NCI-H1105 treated with DMSO at 0.1 percent for 48 hours (cell line): Measurements from ENCODE around the gene SYS1.

Source experiments
- DNase-seq: peaks from one replicate; lab custom pipeline; 2025; lab: John Stamatoyannopoulos, UW

SYS1 gene

DNA sequence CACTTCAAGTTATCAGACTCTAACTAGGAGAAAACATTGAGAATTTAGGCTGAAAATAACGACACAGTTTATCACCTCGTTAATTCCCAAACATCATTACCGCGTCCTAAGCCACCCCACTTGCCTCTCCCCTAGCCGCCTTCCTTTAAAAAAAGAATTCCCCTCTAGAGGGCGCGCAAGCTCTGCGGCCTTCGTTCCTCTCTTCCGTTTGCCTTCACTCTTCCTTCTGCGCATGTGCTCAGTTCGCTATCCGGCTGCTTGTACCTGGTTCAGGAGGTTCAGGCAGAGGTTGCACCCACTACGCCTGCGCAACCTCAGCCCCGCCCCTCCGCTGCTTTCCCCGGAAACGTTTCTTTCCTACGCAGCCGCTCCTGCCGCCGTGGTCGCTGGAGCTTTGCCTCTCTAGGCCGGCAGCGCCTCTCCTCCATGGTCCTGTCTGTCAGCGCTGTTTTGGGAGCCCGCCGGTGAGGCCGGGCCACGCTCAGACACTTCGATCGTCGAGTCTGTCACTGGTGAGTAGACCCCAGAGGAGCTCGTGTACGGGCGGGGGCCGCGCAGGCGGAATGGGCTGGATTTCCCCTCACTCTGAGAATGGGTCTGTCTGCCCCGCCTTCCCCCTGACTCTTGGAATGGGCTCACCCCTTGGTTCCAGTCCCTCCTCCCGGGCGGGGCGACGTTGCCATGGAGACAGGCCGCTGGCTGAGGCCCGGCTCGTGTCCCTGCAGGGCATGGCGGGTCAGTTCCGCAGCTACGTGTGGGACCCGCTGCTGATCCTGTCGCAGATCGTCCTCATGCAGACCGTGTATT, at the start of gene SYS1:
TSS of gene SYS1 (plus strand) at position 353 of the 807 bp plus-strand sequence. CDS start at position 729, 376 bp downstream.
- DNase-seq, result peak; percentile 99

DNA sequence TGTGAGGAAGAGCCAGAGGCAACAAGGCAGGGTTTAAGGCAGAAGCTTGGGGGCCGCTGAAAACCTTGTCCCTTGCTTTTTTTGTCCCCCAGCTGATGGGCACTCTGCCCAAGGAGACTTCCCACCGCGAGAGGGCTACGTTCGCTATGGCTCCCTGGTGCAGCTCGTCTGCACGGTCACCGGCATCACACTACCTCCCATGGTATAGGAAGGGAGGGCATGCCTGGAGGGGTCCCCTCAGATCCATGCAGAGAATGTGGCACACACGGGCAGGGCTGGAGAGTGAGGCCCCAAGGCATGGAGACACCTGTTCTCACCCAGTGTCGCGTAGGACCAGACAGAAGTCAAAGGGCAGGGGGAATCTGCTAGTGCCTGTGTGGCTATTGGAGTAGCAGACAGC, 49.0 kb upstream of the SYS1 start:
- DNase-seq, result no peak

DNA sequence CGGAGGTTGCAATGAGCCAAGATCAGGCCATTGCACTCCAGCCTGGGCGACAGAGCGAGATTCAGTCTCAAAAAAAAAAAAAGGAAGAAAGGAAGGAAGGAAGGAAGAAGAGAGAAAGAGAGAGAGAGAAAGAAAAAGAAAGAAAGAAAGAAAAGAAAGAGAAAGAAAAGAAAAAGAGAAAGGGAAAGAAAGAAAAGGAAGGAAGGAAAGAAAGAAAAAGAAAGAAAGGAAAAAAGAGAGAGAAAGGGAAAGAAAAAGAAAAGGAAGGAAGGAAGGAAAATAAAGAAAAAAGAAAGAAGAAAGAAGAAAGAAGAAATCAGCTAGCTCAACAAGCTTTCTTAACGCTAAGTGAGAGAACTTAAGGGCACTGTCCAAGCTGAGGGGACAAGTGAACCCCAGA, 47.3 kb upstream of the SYS1 start:
- no peak for DNase-seq

DNA sequence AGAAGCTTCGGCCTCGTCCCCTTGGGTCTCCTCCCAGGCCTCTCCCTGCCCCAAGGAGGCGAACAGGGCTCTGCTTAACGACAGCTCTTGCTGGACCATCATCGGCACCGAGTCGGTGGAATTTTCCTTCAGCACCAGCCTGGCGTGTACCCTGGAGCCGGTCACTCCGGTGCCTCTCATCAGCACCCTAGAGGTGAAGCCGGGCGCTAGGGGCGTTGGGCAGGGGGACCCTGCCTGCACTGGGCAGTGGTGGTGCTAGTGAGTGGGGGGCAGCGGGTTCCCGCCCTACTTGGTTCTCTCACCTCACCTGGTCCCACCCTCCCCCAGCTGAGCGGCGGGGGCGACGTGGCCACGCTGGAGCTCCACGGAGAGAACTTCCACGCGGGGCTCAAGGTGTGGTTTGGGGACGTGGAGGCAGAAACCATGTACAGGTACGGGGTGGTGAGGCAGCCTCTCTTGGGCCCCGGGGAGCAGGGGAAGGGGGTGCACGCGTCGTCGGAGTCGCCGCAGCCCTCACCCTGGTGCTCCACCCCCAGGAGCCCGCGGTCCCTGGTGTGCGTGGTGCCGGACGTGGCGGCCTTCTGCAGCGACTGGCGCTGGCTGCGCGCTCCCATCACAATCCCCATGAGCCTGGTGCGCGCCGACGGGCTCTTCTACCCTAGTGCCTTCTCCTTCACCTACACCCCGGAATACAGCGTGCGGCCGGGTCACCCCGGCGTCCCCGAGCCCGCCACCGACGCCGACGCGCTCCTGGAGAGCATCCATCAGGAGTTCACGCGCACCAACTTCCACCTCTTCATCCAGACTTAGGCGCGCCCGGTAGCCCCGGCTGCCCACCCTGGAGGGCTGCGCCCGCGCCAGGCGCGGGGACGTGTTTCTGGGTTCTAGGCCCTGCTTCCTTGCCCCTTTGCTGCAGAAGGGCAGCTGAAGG, 46.5 kb upstream of the SYS1 start:
- no peak for DNase-seq

DNA sequence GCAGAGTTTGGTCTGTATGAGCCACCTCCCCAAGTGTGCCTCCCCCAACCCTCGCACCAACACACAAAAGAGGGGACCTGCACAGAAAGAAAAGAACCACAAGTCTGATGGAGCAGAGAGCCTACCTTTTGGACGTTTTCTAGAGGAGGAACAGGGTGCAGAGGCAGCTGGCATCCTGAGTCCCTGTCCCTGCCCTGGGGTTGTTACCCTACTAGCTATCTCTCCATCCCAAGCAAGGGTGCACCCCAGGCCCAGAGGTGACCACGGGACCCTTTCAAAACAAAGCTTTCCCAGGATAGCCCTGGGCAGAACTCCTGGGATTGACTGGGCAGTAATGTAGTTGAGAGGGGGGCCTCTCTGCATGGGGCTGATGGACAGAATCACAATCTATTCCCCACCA, 45.1 kb upstream of the SYS1 start:
- DNase-seq, result no peak

DNA sequence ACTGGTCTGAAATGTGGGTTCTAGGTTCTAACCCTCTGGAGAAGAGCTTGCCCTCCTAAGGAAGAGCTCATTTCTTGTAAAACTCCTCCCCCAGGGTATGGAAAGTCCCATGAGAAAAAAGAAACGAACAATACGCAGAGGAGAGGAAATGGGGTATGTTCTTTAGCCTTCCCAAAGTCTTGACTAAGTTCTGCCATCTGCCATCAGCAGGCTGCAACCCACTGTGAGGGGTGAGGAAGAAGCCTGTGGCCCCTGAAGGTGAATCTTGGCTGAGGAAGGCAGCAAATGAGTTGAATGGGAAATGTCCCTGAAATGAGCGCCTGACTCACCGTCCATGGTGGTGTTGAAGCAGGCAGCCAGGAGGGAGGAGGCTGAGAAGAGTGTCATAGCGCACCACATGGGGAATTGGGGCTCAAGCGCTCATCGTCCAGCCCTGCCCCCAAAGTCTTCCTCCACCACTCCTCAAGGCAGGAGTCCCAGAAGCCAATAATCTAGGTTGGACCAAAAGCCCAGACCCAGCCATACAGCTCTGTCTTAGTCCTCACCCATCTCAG, 44.5 kb upstream of the SYS1 start:
- DNase-seq, result no peak

DNA sequence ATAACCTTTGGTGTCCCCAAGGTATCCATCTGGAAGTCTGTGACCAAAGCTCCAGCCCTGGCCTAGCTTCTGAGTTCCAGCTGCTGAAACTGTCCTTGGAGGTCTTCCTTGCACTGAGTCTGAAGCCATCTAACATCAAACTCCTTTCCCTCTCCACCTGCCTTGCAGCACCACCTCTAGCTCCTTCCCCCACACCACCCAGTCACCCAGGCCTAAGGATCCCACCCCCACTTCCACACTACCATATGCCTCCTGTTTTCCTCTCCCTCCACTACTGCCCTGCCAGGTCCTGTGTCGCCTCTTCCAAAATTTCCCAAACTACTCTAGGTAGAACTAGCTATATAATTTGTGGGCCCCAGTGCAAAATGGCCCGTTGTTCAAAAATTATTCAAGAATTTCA, 44.0 kb upstream of the SYS1 start:
- no peak for DNase-seq

DNA sequence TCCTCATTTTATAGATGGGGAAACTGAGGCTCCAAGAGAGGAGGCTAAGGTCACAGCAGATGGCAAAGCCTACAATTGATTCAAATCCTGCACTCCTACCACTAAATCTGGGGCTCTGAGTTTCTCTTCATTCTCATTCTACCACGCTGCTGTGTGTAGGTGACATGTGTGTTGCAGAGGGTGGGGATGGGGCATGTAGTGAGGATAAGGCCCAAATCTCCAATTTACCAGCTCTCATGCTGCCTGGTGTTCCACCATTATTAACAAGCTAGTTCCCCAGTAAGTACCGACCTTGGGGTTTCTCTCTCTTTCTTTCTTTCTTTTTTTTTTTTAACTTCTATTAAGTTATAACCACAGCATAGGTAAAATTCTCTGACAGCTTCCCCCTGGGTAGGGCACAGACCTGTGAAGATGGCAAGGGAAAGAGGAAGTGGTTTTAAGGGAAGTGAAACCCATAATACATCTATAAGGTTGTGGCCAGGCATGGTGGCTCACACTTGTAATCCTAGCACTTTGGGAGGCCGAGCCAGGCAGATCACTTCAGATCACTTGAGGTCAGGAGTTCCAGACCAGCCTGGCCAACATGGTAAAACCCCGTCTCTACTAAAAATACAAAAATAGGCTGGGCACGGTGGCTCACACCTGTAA, 41.9 kb upstream of the SYS1 start:
- no peak for DNase-seq

DNA sequence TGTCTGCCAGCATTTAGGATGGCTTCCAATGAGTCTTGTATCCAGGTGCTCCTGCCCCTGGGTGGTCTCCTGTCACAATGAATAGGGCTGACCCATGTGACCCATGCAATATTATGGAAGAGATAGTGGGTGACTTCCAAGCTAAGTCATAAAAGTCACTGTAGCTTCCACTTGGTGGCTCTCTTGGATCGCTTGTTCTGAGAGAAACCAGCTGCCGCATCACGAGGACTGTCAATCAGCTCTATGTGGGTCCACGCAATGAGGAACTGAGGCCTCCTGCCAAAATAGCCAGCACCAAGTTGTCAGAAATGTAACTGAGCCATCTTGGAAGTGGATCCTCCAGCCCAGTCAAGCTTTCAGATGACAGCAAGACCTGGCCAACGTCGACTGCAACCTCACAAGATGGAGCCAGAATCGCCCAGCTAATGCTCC, 40.0 kb upstream of the SYS1 start:
- peak; percentile 1 for DNase-seq

DNA sequence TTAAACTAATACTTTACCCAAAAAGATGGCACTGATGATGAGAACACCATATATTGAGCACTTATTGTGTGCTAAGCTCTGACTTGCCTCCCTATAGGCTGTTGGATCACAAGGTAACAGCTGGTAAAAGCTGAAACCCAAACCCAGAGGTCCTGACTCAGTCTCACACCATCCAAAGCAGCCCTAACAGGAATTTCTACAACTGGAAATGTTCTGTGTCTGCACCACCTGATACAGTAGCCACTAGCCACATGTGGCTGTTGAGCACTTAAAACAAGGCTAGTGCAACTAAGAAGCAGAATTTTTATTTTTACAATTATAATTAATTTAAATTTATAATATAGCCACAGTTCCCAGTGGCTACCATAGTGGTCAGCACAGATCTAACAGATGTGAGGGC, 39.2 kb upstream of the SYS1 start:
- no peak for DNase-seq

DNA sequence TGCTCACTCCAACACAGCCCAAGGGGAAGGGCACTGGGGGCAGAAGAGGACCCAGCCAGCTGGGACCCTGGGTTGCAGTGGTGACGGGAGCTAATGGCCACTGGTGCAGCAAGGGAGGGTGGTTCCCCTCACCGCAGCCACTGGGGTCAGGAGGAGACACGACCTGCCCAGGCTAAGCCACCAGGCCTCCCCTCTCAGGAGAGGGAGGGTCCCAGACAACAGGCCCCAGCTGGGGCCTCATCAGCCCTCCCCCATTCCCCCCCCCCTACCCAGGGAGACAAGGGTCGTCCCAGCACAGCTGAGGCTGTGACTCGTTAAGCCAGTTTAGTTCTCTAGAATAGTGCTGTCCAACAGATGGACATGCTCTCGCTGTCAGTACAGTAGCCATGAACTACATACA, 37.6 kb upstream of the SYS1 start:
- DNase-seq, result no peak

DNA sequence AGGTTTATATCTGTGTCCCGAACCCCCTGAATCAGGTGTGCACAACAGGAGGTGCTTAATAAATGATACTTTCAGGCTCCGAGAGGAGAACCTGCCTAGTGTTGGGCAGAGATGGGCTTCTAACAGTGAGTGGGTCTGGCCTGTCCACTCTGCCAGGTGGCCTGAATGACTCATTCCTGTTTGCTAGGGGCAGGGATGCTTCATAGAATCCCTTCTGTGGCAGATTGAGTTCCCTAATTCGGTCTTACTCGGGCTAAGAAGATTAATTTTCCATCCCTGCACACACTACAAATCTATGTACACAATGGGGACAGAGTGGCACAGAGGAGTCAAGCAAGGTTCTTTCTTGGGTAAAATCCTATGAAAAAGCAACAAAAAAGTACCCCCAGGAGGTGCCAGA, 34.5 kb upstream of the SYS1 start:
- no peak for DNase-seq

DNA sequence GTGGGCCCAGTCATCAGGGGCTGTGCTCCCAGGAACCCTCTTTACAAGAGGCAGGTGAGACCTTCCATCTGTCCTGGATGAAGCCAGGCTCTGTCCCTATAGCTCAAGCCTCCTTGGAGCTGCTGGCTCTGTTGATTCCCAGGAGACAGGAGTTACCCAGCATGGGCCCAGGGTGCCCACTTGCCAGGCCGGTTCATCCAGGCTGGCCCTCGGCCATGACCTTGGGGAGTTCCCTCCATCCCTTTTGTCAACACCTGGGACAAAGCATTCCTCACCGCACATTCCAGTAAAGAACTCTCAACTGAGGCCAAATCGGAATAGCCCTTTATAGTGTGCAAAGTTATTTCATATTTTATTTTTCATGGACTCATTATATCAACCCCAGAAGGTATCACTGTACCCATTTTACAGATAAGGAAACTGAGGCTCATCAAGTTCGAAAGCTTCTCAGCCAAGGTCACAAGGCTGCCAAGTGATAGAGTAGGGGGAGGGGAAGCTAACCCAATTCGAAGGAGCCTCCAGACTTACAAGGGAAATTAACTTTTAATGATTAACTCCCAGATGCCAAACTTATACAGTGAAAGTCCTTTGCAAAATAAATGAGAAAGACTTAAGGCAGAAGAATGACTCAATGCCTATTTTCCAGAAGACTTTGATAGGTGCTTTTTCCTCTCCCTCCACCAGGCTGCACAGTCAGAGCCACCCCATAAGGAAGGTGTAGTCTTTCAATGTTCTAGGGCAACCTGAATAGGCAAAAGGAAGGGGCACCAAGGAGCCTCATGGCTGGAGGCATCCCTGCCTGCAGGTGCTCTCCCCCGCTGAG, 33.2 kb upstream of the SYS1 start:
- no peak for DNase-seq

DNA sequence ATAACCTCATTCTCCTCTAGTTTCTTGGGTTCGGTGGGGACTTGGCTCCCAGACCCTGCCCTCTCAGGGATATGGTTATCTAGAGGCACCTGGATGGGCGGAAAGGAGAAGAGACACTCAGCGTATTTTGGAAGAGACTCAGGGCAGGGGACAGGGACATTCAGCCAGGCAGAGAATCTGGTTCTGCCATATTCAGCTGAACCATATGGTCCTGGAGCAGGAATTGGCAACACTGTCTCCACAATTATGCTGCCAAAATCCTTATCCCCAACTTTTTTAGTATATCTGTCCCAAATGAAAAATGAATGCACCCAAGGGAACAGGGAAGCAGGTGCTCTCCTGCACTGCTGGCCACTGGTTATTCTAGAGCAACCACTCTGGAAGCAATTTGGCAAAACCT, 32.5 kb upstream of the SYS1 start:
- no peak for DNase-seq

DNA sequence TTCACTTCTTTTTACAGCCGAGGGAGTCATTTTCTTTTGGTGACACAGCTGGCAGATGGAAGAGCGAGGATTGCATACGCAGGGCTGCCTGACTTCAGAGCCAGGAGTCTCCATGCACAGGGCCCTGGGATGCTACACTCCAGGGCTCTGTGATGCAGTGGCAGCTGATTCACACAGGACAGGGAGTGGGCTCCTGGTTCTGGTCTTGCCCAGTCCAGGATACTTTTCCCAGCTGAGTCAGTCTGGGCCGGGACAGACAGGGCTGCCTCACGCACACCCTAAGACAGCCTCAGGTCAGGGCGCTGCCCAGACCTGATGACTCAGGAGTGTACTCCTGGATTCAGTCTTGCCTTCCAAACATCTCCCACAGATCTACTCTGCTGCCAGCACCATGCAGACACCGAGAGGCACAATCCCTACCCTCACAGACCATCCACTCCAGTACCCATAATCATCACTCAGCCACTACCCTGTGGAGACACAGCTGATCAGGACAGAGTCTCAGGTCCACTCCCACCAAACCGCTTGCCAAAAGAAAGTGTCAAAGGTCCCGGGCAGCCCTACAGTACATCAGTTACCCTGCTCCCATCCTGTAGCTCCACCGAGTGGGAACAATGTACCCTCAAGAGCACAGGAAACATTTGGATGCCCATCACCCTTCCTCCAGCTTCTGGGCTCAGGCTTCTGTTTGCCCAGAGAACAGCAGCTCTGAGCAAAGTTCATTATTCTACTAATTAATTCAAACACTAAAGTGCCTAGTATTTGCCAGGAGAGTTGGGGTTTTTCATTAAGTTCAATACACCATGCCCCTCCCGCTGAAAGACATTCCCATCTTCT, 26.2 kb upstream of the SYS1 start:
- no peak for DNase-seq

DNA sequence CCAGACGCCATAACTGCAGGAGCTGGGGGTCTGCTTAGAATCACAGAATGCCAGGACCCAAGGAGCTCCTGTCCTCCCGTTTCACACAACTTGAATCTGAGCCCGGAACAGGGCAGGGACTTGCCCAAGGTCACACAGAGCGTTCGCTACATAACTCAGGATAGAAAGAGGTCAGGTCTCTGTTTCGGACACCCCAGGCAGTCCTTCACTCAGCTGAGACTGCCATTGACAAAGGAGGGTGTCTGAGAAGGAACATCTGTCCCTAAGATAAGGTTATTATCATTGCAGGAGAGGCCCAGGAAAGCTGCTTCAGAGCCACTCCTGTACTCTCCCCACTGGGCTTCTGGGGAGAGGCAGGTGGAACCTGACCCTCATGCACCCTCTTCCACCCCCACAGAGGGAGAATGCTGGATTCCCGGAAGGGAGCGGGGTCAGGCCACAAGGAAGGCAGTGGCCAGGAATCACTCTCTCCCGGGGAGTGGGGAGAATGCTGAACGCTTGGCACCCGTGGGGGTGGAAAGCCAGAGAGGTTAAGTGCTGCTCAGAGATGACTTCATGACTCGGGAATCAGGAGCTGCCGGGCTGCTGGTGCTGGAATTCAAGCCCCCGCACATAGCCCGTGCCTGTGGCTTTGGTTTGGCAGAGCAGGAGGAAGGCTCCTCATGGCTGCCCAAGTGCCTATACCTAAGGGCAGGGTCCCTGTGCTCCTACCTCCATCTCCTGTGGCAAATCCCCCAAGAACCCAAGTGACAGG, 25.4 kb upstream of the SYS1 start:
- no peak for DNase-seq

DNA sequence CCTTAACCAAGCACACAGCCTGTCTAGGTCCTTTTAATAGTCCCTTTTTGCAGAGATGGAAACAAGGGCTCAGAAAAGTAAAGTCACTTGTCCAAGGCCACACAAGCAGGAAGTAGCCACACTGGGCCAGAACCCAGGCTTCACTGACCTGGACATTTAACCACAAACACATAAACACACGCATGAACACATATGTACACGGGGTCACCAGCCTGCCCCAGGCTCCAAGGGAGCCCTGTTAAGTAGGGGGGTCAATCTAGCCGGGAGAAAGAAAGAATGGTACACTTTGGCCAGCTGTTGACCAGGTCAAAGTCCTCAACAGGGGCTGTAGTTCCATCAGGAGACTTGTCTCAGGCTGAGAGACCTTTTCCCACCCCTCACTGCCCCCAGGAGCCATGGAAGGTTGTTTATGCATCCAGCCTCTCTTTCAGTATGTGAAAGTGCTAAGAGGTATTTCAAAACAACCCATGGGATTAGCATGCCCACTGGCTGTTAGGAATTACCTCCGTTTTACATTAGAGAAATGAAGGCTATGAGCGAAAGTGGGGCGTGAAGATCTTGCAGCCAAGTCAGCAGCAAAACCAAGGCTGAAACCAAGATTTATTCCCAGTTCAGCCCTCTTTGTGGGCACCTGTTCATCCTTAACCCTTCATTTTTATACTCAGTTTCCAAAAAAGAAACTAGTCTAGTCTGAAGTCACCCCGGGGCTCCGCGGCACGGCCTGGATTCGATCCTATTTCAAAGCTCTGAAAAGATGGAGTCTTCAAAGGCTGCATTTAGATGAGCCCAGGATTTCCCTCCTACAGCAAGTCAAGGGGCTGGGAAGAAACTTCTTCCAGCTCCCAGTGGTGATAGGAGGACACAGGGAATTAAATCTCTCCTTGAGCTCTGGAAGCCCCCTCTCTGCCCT, 24.6 kb upstream of the SYS1 start:
- DNase-seq, result no peak

DNA sequence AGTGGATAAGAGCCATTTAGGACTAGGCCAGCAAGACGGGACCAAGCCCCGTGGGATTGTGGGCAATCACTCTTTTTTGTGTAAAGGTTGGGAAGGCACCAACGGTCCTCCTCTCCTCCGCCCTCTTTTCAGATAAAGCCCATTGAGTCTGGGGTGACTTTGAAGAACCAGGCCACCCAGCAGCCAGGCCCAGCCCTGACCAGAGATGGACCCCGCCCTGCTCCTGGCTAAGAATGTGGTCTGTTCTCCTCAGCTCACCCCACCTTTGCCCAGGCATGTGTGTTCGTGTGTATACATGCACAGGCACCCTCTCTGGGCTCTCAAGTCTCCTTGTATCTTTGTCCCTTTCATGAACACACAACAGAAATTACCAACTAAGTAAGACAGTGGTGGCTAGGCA, 23.9 kb upstream of the SYS1 start:
- DNase-seq, result no peak

DNA sequence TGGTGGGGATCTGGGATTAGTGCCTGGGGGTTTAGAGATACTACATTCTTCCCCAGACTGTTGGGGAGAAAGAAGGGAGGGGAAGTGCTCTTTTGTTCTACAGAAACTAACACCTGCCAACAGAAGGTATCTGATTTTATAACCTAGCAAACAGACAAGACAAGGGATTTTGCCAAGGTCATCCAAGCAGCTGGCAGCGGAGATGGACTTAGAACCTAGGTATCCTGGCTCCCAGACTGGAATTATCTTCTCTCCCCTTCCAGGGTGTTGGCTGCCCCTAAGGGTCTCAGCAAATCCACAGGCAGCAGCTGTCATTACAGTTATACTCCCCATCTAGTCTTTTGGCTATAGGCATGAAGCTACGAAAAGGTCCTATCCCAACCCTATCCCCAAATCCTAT, 23.2 kb upstream of the SYS1 start:
- DNase-seq, result no peak
